ENCODE measurements around the gene TCHH.
"Not testable (repeated sequence)": the region's sequence is repeated elsewhere in the genome, so short reads cannot be mapped to it uniquely, and the experiment has no call there.

TCHH gene

DNA sequence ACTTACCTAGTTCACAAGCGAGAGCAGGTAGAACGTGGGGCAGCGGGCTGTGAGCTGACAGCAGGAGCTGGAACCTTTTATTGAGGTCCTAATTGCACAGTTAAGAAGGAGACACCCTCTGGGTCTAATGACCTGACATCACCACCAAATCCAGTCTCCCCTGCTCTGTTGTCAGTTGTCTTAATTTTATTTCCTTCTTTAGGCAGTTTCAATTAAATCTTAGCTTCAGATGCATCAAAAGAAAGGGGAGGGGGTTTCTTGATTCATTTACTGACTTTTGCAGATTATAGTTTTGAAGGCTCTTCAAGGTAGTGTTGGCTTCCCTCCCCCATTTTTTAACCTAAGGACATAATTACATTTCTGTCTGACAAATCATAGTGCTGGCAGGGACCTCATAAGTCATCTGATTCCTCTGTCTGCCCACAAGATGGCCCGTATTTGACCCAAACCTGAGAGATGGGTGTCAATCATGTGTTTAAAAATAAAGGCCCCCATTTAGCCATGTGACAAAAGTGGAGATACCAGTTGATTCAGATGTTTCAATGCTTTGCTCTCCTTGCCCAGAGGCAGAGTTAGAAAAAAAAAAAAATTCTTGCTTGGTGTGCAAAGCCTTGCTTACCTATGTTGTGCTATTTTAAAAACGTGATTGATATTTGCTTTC, 26.1 kb downstream of the TCHH start, which contains the start of gene TCHHL1:
TCHHL1 (minus strand) TSS at position 51 of the 661 bp plus-strand sequence. CDS start 921 bp downstream, outside the sequence.
- CTCF ChIA-PET: no interaction called here
- TF ChIP-seq, protein P1, sequence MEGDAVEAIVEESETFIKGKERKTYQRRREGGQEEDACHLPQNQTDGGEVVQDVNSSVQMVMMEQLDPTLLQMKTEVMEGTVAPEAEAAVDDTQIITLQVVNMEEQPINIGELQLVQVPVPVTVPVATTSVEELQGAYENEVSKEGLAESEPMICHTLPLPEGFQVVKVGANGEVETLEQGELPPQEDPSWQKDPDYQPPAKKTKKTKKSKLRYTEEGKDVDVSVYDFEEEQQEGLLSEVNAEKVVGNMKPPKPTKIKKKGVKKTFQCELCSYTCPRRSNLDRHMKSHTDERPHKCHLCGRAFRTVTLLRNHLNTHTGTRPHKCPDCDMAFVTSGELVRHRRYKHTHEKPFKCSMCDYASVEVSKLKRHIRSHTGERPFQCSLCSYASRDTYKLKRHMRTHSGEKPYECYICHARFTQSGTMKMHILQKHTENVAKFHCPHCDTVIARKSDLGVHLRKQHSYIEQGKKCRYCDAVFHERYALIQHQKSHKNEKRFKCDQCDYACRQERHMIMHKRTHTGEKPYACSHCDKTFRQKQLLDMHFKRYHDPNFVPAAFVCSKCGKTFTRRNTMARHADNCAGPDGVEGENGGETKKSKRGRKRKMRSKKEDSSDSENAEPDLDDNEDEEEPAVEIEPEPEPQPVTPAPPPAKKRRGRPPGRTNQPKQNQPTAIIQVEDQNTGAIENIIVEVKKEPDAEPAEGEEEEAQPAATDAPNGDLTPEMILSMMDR (IDR thresholded peaks at IDR 0.05; ENCODE audit: control extremely low read depth, extremely low read depth, low read depth, missing control alignments): no peak
- POLR2A ChIA-PET: no interaction called here
- no peak for DNase-seq (ENCODE audit: extremely low spot score)

DNA sequence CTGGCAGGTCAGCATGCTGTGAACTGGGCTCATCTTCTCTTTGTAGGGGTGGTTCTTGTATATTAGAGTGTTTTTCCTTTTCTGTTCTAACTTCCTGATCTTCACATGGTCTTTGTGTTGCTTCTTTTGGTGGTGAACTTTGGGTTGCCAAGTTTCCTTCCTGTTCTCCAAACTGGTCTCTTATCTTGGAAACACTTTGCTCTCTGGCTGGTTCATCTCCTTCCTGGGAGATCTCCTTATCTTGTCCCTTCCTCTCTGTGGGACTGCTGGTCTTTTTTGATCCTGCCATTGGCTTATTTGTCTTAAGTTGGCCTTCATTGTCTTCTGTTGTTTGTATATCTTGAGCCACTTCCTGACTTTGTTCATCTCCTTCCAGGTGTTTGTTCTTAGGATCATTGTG, 28.5 kb downstream of the TCHH start:
- ChIA-PET POLR2A (no interaction called here), CTCF (interaction anchor here (1.0 to 2.4 kb wide), 3 partner anchors 11 to 372 kb away, joined by 3 to 9 read pairs (median 3); no protein-coding TSS in a partner anchor)
- no peak for DNase-seq (ENCODE audit: extremely low spot score)
- TF ChIP-seq, protein P1 (IDR thresholded peaks at IDR 0.05; ENCODE audit: control extremely low read depth, extremely low read depth, low read depth, missing control alignments): no peak

DNA sequence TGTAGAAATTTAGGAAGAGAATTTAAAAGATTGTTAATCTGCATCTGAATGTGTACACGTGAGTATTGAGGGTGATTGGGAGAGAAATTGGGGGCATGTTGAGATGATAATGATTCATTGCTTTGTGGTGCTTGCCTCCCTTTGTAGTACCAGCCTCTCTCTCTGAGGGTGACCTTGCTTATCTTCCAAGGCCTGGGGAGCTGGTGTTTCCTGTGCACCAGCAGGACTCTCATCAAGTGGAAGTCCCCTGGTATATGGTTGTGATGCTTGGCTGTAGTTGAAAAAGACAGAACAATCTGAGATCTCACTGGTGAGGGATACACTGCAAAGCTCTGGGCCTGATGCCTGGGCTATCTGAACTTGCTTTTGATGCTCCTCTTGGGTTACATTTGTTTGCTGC, 30.4 kb downstream of the TCHH start:
- TF ChIP-seq, protein P1 (IDR thresholded peaks at IDR 0.05; ENCODE audit: control extremely low read depth, extremely low read depth, low read depth, missing control alignments): no peak
- no peak for DNase-seq (ENCODE audit: extremely low spot score)
- CTCF ChIA-PET: no interaction called here
- POLR2A ChIA-PET: no interaction called here

GRCh38 chr1:152081026-152081425, 34.2 kb downstream of the TCHH start:
- DNase-seq (ENCODE audit: extremely low spot score); POLR2A ChIA-PET; CTCF ChIA-PET: not testable (repeated sequence)

DNA sequence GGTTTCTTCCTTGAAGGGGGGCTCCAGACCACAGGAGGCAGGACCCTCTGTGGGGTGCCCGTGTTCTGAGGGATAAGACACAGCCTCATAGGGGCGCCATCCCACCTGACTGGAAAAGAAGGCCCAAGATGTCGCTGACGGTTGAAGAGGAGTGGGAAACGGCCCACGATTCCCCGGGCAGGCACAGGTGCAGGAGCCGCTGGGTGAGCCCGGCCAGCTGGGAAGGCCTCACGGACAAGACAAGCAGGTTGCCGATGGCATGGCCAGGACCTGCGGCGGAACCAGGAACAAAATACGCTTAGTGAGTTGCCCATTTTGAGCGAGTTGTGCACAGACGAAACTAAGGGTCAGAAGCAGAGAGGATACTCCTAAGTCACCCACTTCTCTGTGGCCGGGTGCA, 34.8 kb downstream of the TCHH start:
- CTCF ChIA-PET; POLR2A ChIA-PET; DNase-seq (ENCODE audit: extremely low spot score): not testable (repeated sequence)

DNA sequence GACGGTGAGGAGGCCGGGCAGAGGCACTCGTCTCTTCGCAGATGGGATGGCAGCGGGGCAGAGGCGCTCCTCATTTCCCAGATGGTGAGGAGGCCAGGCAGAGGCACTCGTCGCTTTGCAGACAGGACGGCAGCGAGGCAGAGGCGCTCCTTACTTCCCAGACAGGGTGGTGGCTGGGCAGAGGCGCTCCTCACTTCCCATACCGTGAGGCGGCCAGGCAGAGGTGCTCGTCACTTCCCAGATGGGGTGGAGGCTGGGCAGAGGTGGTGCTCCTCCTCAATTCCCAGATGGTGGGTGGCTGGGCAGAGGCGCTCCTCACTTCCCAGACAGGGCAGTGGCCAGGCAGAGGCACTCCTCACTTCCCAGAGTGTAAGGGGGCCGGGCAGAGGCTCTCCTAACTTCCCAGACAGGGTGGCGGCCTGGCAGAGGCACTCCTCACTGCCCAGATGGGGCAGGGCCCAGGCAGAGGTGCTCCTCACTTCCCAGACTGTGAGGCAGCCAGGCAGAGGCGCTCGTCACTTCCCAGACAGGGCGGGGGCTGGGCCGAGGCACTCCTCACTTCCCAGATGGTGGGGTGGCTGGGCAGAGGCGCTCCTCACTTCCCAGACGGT, 36.3 kb downstream of the TCHH start:
- DNase-seq (ENCODE audit: extremely low spot score): no peak
- TF ChIP-seq, protein P1 (IDR thresholded peaks at IDR 0.05; ENCODE audit: control extremely low read depth, extremely low read depth, low read depth, missing control alignments): no peak
- POLR2A ChIA-PET: no interaction called here
- CTCF ChIA-PET: no interaction called here

DNA sequence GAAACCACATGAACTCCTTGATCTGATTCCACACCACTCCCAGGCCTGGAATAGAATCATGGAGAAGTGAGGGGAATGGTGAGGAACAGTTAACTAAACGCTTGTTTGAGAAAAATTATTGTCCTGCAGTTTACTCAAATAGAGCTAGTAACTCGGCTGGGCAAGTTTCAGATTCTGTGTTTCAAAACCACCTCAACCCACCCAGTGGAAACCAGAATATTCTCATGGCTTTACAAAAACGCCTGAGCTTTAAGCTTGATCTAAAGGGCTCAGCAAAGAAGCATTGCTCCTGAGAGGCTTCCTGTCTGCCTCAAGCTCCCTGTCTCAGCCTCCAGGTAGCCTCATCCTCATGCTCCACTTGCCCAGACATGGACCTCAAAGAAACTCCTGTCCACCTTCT, 42.9 kb downstream of the TCHH start:
- CTCF ChIA-PET: interaction anchor here (1.0 to 1.1 kb wide), 2 partner anchors 19 to 114 kb away, joined by 3 read pairs; no protein-coding TSS in a partner anchor
- TF ChIP-seq, protein P1 (IDR thresholded peaks at IDR 0.05; ENCODE audit: control extremely low read depth, extremely low read depth, low read depth, missing control alignments): no peak
- POLR2A ChIA-PET: no interaction called here
- DNase-seq (ENCODE audit: extremely low spot score): no peak

Measured in GM10248 (cell line).